Measurements from ENCODE around the gene HSD17B1.

DNA sequence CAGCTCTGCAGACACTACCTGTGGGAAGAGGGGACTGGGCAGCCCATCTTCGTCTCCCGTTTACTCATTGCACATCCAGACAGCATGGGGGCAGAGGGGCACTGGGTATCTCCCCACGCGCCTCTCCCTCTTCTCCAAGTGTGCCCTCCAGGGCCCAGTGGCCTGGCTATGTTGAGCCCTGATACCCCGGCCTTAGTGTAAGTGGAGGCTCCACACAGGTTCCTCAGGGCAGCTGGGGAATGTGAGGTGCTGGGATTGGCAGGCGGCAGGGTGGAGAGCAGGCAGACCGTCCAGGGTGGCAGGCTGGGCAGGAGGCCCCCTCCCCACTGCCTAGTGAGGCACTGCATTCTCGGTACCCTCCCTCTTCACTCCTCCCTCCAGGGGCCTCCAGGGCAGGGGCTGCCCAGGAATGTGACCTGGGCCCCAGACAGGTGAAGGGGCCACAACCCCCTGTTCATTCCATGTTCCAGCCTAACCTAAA, 29.9 kb upstream of the HSD17B1 start:
- TF ChIP-seq TCF7 (CRISPR knock-in tag; IDR thresholded peaks at IDR 0.05; ENCODE audit: low read depth) (no peak), RELA (CRISPR knock-in tag; IDR thresholded peaks at IDR 0.05; ENCODE audit: borderline replicate concordance) (no peak), NR3C1 (CRISPR knock-in tag; conservative IDR thresholded peaks at IDR 0.05; ENCODE audit: low read depth) (no peak), PRRX2 (CRISPR knock-in tag; IDR thresholded peaks at IDR 0.05) (no peak), FOXP1 (CRISPR knock-in tag; IDR thresholded peaks at IDR 0.05; ENCODE audit: borderline replicate concordance) (no peak), CREB1 (CRISPR knock-in tag; IDR thresholded peaks at IDR 0.05) (no peak), MXD4 (CRISPR knock-in tag; IDR thresholded peaks at IDR 0.05; ENCODE audit: borderline replicate concordance) (no peak)
- TF ChIP-seq, protein P1, sequence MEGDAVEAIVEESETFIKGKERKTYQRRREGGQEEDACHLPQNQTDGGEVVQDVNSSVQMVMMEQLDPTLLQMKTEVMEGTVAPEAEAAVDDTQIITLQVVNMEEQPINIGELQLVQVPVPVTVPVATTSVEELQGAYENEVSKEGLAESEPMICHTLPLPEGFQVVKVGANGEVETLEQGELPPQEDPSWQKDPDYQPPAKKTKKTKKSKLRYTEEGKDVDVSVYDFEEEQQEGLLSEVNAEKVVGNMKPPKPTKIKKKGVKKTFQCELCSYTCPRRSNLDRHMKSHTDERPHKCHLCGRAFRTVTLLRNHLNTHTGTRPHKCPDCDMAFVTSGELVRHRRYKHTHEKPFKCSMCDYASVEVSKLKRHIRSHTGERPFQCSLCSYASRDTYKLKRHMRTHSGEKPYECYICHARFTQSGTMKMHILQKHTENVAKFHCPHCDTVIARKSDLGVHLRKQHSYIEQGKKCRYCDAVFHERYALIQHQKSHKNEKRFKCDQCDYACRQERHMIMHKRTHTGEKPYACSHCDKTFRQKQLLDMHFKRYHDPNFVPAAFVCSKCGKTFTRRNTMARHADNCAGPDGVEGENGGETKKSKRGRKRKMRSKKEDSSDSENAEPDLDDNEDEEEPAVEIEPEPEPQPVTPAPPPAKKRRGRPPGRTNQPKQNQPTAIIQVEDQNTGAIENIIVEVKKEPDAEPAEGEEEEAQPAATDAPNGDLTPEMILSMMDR (IDR thresholded peaks at IDR 0.05) = no peak
- TF ChIP-seq, protein P2, sequence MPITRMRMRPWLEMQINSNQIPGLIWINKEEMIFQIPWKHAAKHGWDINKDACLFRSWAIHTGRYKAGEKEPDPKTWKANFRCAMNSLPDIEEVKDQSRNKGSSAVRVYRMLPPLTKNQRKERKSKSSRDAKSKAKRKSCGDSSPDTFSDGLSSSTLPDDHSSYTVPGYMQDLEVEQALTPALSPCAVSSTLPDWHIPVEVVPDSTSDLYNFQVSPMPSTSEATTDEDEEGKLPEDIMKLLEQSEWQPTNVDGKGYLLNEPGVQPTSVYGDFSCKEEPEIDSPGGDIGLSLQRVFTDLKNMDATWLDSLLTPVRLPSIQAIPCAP (CRISPR knock-in tag; IDR thresholded peaks at IDR 0.05) = no peak
